HL-60 (cell line): ENCODE measurements around the gene METAP2.

Source experiments
- DNase-seq, 2 experiments: peaks; one replicate each; pipeline ENCODE4 v3.0.0-alpha.2; 2010 to 2020; ENCODE audit warnings: low read depth in 1 of 2, low spot score in 1 of 2
- H3K27ac ChIP-seq: fragments of 250-450 bp; sonication (Bioruptor Pico); replicated peaks from 2 replicates; pipeline ENCODE4 v1.5.1; 2020; ENCODE audit warnings: mild to moderate bottlenecking, moderate library complexity
- H3K27me3 ChIP-seq: fragments of 250-450 bp; sonication (Bioruptor Pico); 2 replicates; pipeline ENCODE4 v1.5.1; 2021; ENCODE audit warnings: mild to moderate bottlenecking, moderate library complexity; ENCODE audit not compliant: insufficient read depth, poor library complexity, severe bottlenecking
- H3K4me3 ChIP-seq: replicated peaks from 2 replicates; pipeline ENCODE4 v1.5.1; 2011; ENCODE audit warnings: mild to moderate bottlenecking, control low read depth, low read length; ENCODE audit not compliant: insufficient read depth
- CTCF ChIP-seq: IDR thresholded peaks from one replicate; pipeline ENCODE4 v1.5.1; 2011; ENCODE audit warnings: low read length, control low read depth, inconsistent platforms; ENCODE audit not compliant: insufficient read depth
- GABPA ChIP-seq: IDR thresholded peaks from 2 replicates; pipeline ENCODE4 v1.6.1; 2012; ENCODE audit warnings: low read depth
- POLR2AphosphoS5 ChIP-seq: IDR thresholded peaks from 2 replicates; pipeline ENCODE4 v1.6.1; 2012; ENCODE audit warnings: low read depth
- REST ChIP-seq: IDR thresholded peaks from 2 replicates; pipeline ENCODE4 v1.6.1; 2012; ENCODE audit warnings: low read depth; ENCODE audit not compliant: insufficient replicate concordance
- SPI1 ChIP-seq: IDR thresholded peaks from 2 replicates; pipeline ENCODE4 v1.6.1; 2012; ENCODE audit warnings: low read depth, mild to moderate bottlenecking, borderline replicate concordance

METAP2 gene

GRCh38 chr12:95553197-95553943 lies 79.4 kb downstream of the METAP2 start:
- 0 out of 2 replicates have a peak overlapping the region, but pooled peaks have one; percentile 20 for H3K27ac ChIP-seq
- DNase-seq = peak in 1 of 2 experiments; percentile 63

GRCh38 chr12:95554532-95555071 lies 80.7 kb downstream of the METAP2 start:
- no peak for DNase-seq
- Histone ChIP-seq H3K27ac (no peak overlapping the region), H3K27me3 (no peaks in the 10 kb centered on the region), H3K4me3 (no peak overlapping the region)
- TF ChIP-seq SPI1 (no peak), POLR2AphosphoS5 (no peak), CTCF (no peak), REST (no peak), GABPA (no peak)

More at GRCh38 chr12:95553197-95553943, 79.4 kb downstream of the METAP2 start:
- peaks cover 6% of the 10 kb centered on the region for H3K27me3 ChIP-seq
- TF ChIP-seq REST (no peak), POLR2AphosphoS5 (0 out of 2 replicates have a peak, but pooled peaks have one; percentile 22), SPI1 (no peak), CTCF (no peak), GABPA (no peak)
- H3K4me3 ChIP-seq = no peak overlapping the region

DNA sequence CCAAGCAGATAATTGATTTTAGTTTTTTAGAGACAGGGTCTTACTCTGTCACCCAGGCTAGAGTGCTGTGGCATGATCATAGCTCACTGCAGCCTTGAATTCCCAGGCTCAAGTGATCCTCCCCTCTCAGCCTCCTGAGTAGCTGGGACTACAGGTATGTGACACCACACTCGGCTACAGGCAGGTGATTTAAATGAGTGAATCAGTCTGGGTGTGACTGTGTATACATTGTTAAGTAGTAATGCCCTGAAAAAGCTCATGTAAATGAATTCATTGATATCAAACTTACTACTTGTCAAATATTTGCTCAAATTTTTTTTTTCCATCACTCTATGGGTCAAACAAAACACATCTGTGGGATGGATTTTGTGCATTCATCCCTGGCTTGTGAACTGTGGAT lies 83.7 kb downstream of the METAP2 start:
- no peak overlapping the region for H3K27ac ChIP-seq
- DNase-seq = no peak
- no peak overlapping the region for H3K4me3 ChIP-seq
- no peaks in the 10 kb centered on the region for H3K27me3 ChIP-seq
- TF ChIP-seq POLR2AphosphoS5 (no peak), CTCF (no peak), GABPA (no peak), SPI1 (no peak), REST (no peak)
